Activated naive CD8-positive, alpha-beta T cell (primary cell): ENCODE results near the gene ADI1.

Experiments
- H3K27ac Mint-ChIP-seq: one replicate; pipeline ENCODE4 v1.8.0; 2021; ENCODE audit warnings: mixed read lengths
- H3K27me3 Mint-ChIP-seq: one replicate; pipeline ENCODE4 v1.8.0; 2021; ENCODE audit warnings: mixed read lengths
- H3K36me3 Mint-ChIP-seq: one replicate; pipeline ENCODE4 v1.8.0; 2021; ENCODE audit warnings: mixed read lengths
- H3K4me1 Mint-ChIP-seq: one replicate; pipeline ENCODE4 v1.8.0; 2021; ENCODE audit warnings: low read depth, mixed read lengths
- H3K4me3 Mint-ChIP-seq: one replicate; pipeline ENCODE4 v1.8.0; 2021; ENCODE audit warnings: mild to moderate bottlenecking, mixed read lengths
- H3K9me3 Mint-ChIP-seq: one replicate; pipeline ENCODE4 v1.8.0; 2021; ENCODE audit warnings: low read depth, mixed read lengths

Gene ADI1

GRCh38 chr2:3519255-3520205 lies at the start of gene ADI1:
Gene ADI1 (minus strand): TSS chr2:3519531. CDS start chr2:3519487, 44 bp downstream.
- peaks cover 5% of the 10 kb centered on the region for H3K9me3 Mint-ChIP-seq

GRCh38 chr2:3566806-3567205 lies 47.5 kb upstream of the ADI1 start:
- Mint-ChIP-seq H3K36me3 (no peaks in the 10 kb centered on the region), H3K9me3 (no peaks in the 10 kb centered on the region), H3K4me3 (no peak overlapping the region), H3K27me3 (no peaks in the 10 kb centered on the region), H3K4me1 (peaks cover 3% of the 10 kb centered on the region), H3K27ac (no peak overlapping the region)

More at GRCh38 chr2:3519255-3520205, at the start of gene ADI1:
- Mint-ChIP-seq H3K36me3 (peaks cover 7% of the 10 kb centered on the region), H3K27ac (peak within 1 kb of the TSS; percentile 95), H3K4me3 (peak within 1 kb of the TSS; percentile 98), H3K4me1 (peaks cover 36% of the 10 kb centered on the region), H3K27me3 (no peaks in the 10 kb centered on the region)

- Mint-ChIP-seq H3K27ac (no peak overlapping the region), H3K4me1 (peaks cover 5% of the 10 kb centered on the region), H3K9me3 (no peaks in the 10 kb centered on the region), H3K4me3 (no peak overlapping the region), H3K27me3 (no peaks in the 10 kb centered on the region), H3K36me3 (no peaks in the 10 kb centered on the region)
These were observed 45.8 kb upstream of the ADI1 start for GRCh38 chr2:3565117-3565516.

GRCh38 chr2:3563521-3563976 lies 44.2 kb upstream of the ADI1 start:
- no peaks in the 10 kb centered on the region for H3K9me3 Mint-ChIP-seq
- peaks cover 2% of the 10 kb centered on the region for H3K36me3 Mint-ChIP-seq
- no peaks in the 10 kb centered on the region for H3K27me3 Mint-ChIP-seq
- peaks cover 12% of the 10 kb centered on the region for H3K4me1 Mint-ChIP-seq
- no peak overlapping the region for H3K27ac Mint-ChIP-seq
- H3K4me3 Mint-ChIP-seq = no peak overlapping the region

- Mint-ChIP-seq H3K9me3 (no peaks in the 10 kb centered on the region), H3K36me3 (peaks cover 4% of the 10 kb centered on the region), H3K27me3 (no peaks in the 10 kb centered on the region), H3K4me3 (peak within 1 kb of the TSS; percentile 94), H3K4me1 (peaks cover 39% of the 10 kb centered on the region), H3K27ac (peak within 1 kb of the TSS; percentile 97)
These were observed 39.1 kb upstream of the ADI1 start, which contains the start of gene RNASEH1 for GRCh38 chr2:3558205-3559014. Gene RNASEH1 (minus strand): TSS chr2:3558333. CDS start chr2:3558260, 73 bp downstream.

- peak overlapping the region; percentile 94 for H3K4me3 Mint-ChIP-seq
- no peaks in the 10 kb centered on the region for H3K27me3 Mint-ChIP-seq
- no peaks in the 10 kb centered on the region for H3K9me3 Mint-ChIP-seq
- peak overlapping the region; percentile 97 for H3K27ac Mint-ChIP-seq
- peaks cover 4% of the 10 kb centered on the region for H3K36me3 Mint-ChIP-seq
- H3K4me1 Mint-ChIP-seq = peaks cover 37% of the 10 kb centered on the region
These were observed 38.4 kb upstream of the ADI1 start for GRCh38 chr2:3557639-3558204.

- peaks cover 4% of the 10 kb centered on the region for H3K36me3 Mint-ChIP-seq
- H3K4me1 Mint-ChIP-seq = peaks cover 28% of the 10 kb centered on the region
- no peak overlapping the region for H3K27ac Mint-ChIP-seq
- H3K4me3 Mint-ChIP-seq = no peak overlapping the region
- H3K27me3 Mint-ChIP-seq = no peaks in the 10 kb centered on the region
- H3K9me3 Mint-ChIP-seq = no peaks in the 10 kb centered on the region
These were observed 34.6 kb upstream of the ADI1 start for GRCh38 chr2:3553946-3554345.

- no peak overlapping the region for H3K27ac Mint-ChIP-seq
- H3K36me3 Mint-ChIP-seq = peaks cover 15% of the 10 kb centered on the region
These were observed 28.6 kb upstream of the ADI1 start for GRCh38 chr2:3547915-3548314.

GRCh38 chr2:3545788-3546478 lies 26.6 kb upstream of the ADI1 start:
- Mint-ChIP-seq H3K4me3 (no peak overlapping the region), H3K27ac (no peak overlapping the region), H3K9me3 (no peaks in the 10 kb centered on the region), H3K36me3 (peaks cover 15% of the 10 kb centered on the region), H3K4me1 (peaks cover 1% of the 10 kb centered on the region), H3K27me3 (no peaks in the 10 kb centered on the region)

More at GRCh38 chr2:3547915-3548314, 28.6 kb upstream of the ADI1 start:
- H3K4me1 Mint-ChIP-seq = peaks cover 1% of the 10 kb centered on the region
- no peaks in the 10 kb centered on the region for H3K27me3 Mint-ChIP-seq
- H3K9me3 Mint-ChIP-seq = no peaks in the 10 kb centered on the region
- no peak overlapping the region for H3K4me3 Mint-ChIP-seq

GRCh38 chr2:3543023-3543683 lies 23.8 kb upstream of the ADI1 start:
- Mint-ChIP-seq H3K27ac (no peak overlapping the region), H3K36me3 (peaks cover 12% of the 10 kb centered on the region), H3K4me1 (no peaks in the 10 kb centered on the region), H3K27me3 (no peaks in the 10 kb centered on the region), H3K9me3 (no peaks in the 10 kb centered on the region), H3K4me3 (no peak overlapping the region)

- Mint-ChIP-seq H3K27ac (peak overlapping the region; percentile 18), H3K9me3 (no peaks in the 10 kb centered on the region), H3K4me3 (no peak overlapping the region), H3K4me1 (no peaks in the 10 kb centered on the region), H3K27me3 (no peaks in the 10 kb centered on the region), H3K36me3 (peaks cover 7% of the 10 kb centered on the region)
These were observed 22.8 kb upstream of the ADI1 start for GRCh38 chr2:3542107-3542506.

- Mint-ChIP-seq H3K27me3 (no peaks in the 10 kb centered on the region), H3K9me3 (no peaks in the 10 kb centered on the region), H3K4me3 (no peak overlapping the region), H3K4me1 (peaks cover 2% of the 10 kb centered on the region), H3K27ac (no peak overlapping the region), H3K36me3 (peaks cover 3% of the 10 kb centered on the region)
These were observed 20.5 kb upstream of the ADI1 start for GRCh38 chr2:3539836-3540235.

- Mint-ChIP-seq H3K27me3 (no peaks in the 10 kb centered on the region), H3K9me3 (no peaks in the 10 kb centered on the region), H3K27ac (peak overlapping the region; percentile 72), H3K4me1 (peaks cover 2% of the 10 kb centered on the region), H3K36me3 (no peaks in the 10 kb centered on the region), H3K4me3 (peak overlapping the region; percentile 82)
These were observed 17.6 kb upstream of the ADI1 start for GRCh38 chr2:3536682-3537632.
